CD14-positive monocyte (primary cell): ENCODE results near the gene HTR7. TPM values are rescaled to one million over a fixed set of nuclear protein-coding genes. Genes with fewer than 3 reads are reported as not detected.
A peak's percentile ranks its signal among the peaks of the same experiment; 100 is the strongest.

Source experiments
- DNase-seq, 3 donors: peaks; one replicate each; pipeline ENCODE4 v3.0.0-alpha.2; 2011 to 2022
- H2AFZ ChIP-seq: 2 replicates; pipeline ENCODE4 v1.6.0; 2012; ENCODE audit warnings: mild to moderate bottlenecking, low read depth, low read length, inconsistent platforms; ENCODE audit not compliant: insufficient read depth, poor library complexity, severe bottlenecking
- H3K27ac ChIP-seq, 2 donors: 1 replicate in 1 of 2; 2 replicates in 1 of 2; pipeline ENCODE4 v1.5.1; 2012 to 2013; ENCODE audit warnings: low read length in 2 of 2, control low read depth in 1 of 2, inconsistent platforms in 1 of 2, low read depth in 1 of 2, mild to moderate bottlenecking in 1 of 2
- H3K27me3 ChIP-seq, 2 donors: one replicate each; pipeline versions ENCODE4 v1.6.0 to v1.6.1; 2011 to 2013; ENCODE audit warnings: low read length in 2 of 2; ENCODE audit not compliant: control insufficient read depth in 2 of 2, insufficient read depth in 2 of 2
- H3K36me3 ChIP-seq, 2 donors: replicated peaks in 1 of 2; 1 replicate in 1 of 2; 2 replicates in 1 of 2; pipeline versions ENCODE4 v1.5.1 to v1.6.1; 2012 to 2013; ENCODE audit warnings: low read length in 2 of 2, control low read depth in 1 of 2, inconsistent platforms in 1 of 2, mild to moderate bottlenecking in 1 of 2; ENCODE audit not compliant: insufficient read depth in 2 of 2, control insufficient read depth in 1 of 2
- H3K4me1 ChIP-seq, 2 donors: 1 replicate in 1 of 2; 2 replicates in 1 of 2; pipeline versions ENCODE4 v1.5.1 to v1.6.1; 2012 to 2013; ENCODE audit warnings: low read length in 2 of 2, control low read depth in 1 of 2, inconsistent platforms in 1 of 2, mild to moderate bottlenecking in 1 of 2, moderate library complexity in 1 of 2; ENCODE audit not compliant: insufficient read depth in 2 of 2, control insufficient read depth in 1 of 2
- H3K4me2 ChIP-seq: replicated peaks from 2 replicates; pipeline ENCODE3; 2012; ENCODE audit warnings: low read length, moderate library complexity, mild to moderate bottlenecking; ENCODE audit not compliant: poor library complexity, severe bottlenecking; ENCODE audit errors: extremely low read depth
- H3K4me3 ChIP-seq, 3 experiments: fragments of 200-600 bp in 1 of 3; sonication (generic) in 1 of 3; replicated peaks in 1 of 3; 1 replicate in 2 of 3; 2 replicates in 1 of 3; pipeline ENCODE4 v1.5.1; 2011 to 2013; ENCODE audit warnings: low read length in 3 of 3, mild to moderate bottlenecking in 3 of 3, control low read depth in 2 of 3, low read depth in 2 of 3, inconsistent platforms in 1 of 3, moderate library complexity in 1 of 3
- H3K79me2 ChIP-seq: 2 replicates; pipeline ENCODE4 v1.6.0; 2012; ENCODE audit warnings: mild to moderate bottlenecking, control low read depth, inconsistent platforms, low read length, moderate library complexity; ENCODE audit not compliant: insufficient read depth
- H3K9ac ChIP-seq: 2 replicates; pipeline ENCODE4 v1.6.0; 2017; ENCODE audit warnings: low read length, mild to moderate bottlenecking; ENCODE audit not compliant: insufficient read depth, poor library complexity, severe bottlenecking
- H3K9me3 ChIP-seq, 2 donors: replicated peaks in 1 of 2; 1 replicate in 1 of 2; 2 replicates in 1 of 2; pipeline versions ENCODE4 v1.5.1 to v1.6.1; 2012 to 2013; ENCODE audit warnings: low read length in 2 of 2, control low read depth in 1 of 2; ENCODE audit not compliant: control insufficient read depth in 1 of 2, insufficient read depth in 1 of 2
- H4K20me1 ChIP-seq: 2 replicates; pipeline ENCODE4 v1.6.0; 2012; ENCODE audit warnings: mild to moderate bottlenecking, low read length, control low read depth, moderate library complexity; ENCODE audit not compliant: insufficient read depth
- H3K27ac Mint-ChIP-seq, 7 donors: one replicate each; pipeline ENCODE4 v1.8.0; 2020; ENCODE audit warnings: mild to moderate bottlenecking in 7 of 7, mixed read lengths in 7 of 7, moderate library complexity in 6 of 7, inconsistent platforms in 2 of 7
- H3K27me3 Mint-ChIP-seq, 3 donors: one replicate each; pipeline ENCODE4 v1.8.0; 2021 to 2022; ENCODE audit warnings: low read depth in 3 of 3, mild to moderate bottlenecking in 3 of 3, mixed read lengths in 3 of 3, moderate library complexity in 3 of 3, inconsistent platforms in 1 of 3
- H3K36me3 Mint-ChIP-seq, 2 donors: one replicate each; pipeline ENCODE4 v1.8.0; 2020; ENCODE audit warnings: mixed read lengths in 2 of 2, inconsistent platforms in 1 of 2, mild to moderate bottlenecking in 1 of 2
- H3K4me1 Mint-ChIP-seq: one replicate; pipeline ENCODE4 v1.8.0; 2020; ENCODE audit warnings: mild to moderate bottlenecking, mixed read lengths
- H3K4me3 Mint-ChIP-seq, 2 donors: one replicate each; pipeline ENCODE4 v1.8.0; 2020; ENCODE audit warnings: mild to moderate bottlenecking in 2 of 2, mixed read lengths in 2 of 2, moderate library complexity in 1 of 2
- H3K9me3 Mint-ChIP-seq, 7 donors: one replicate each; pipeline ENCODE4 v1.8.0; 2020 to 2022; ENCODE audit warnings: mixed read lengths in 7 of 7, mild to moderate bottlenecking in 6 of 7, moderate library complexity in 6 of 7, inconsistent platforms in 2 of 7
- WGBS: methylation state at CpG from one replicate; pipeline ENCODE4 v1.1.5; 2013; ENCODE audit warnings: missing lambda C conversion rate; ENCODE audit not compliant: insufficient coverage; 5-methylcytosine and 5-hydroxymethylcytosine counted together
- intact Hi-C, 2 donors: fragments of 100-400 bp; cut with micrococcal nuclease; formaldehyde crosslinking; loops; one replicate each; pipeline versions ENCODE4 v1.15.0 to v1.15.1; 2023
- polyA plus RNA-seq, 3 donors: library from polyadenylated mRNA; depleted of rRNA in 1 of 3; unstranded in 2 of 3; stranded (reverse) in 1 of 3; fragments of 300-500 nt in 2 of 3; fragments of >200 nt in 1 of 3; fragmentation: Illumina TruSeq in 2 of 3; gene quantifications; 1 replicate in 2 of 3; 2 replicates in 1 of 3; pipeline ENCODE4 v1.2.3, GENCODE V29; 2012 to 2021
- TF ChIP-seq, protein P1 (sequence below): fragments of 200-600 bp; IDR thresholded peaks from one replicate; pipeline ENCODE4 v1.8.0; 2022; ENCODE audit warnings: antibody characterized with exemption, mild to moderate bottlenecking

Gene HTR7
- polyA plus RNA-seq, 3 donors: 0.95 to 1.6 (median 1.1) TPM

DNA sequence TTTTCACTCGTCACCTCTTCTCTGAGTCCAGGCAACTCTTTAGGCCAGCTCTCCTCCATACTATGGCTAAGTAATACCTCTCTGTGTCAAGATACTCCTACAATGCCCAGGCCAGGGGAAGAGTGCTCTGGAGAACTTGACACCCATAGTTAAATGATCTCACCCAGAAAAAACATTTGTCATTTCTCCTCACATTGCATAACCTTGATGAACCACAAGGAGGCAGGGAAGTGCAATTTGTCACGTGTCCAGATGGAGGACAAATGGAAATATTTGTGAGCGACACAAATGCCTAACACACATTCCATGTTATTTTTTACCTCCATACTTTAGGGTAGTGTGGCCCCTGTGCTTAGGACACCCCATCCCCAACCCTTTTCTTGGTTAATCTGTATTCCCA, 78.3 kb downstream of the HTR7 start:
- H3K9ac ChIP-seq: no peak overlapping the region
- H3K36me3 ChIP-seq: no peaks in the 10 kb centered on the region
- no peaks in the 10 kb centered on the region for H3K36me3 Mint-ChIP-seq
- H2AFZ ChIP-seq: peak overlapping the region; percentile 15
- H3K27me3 ChIP-seq: no peaks in the 10 kb centered on the region
- no peak overlapping the region for H3K4me2 ChIP-seq
- intact Hi-C loops: no loop called here
- TF ChIP-seq, protein P1, sequence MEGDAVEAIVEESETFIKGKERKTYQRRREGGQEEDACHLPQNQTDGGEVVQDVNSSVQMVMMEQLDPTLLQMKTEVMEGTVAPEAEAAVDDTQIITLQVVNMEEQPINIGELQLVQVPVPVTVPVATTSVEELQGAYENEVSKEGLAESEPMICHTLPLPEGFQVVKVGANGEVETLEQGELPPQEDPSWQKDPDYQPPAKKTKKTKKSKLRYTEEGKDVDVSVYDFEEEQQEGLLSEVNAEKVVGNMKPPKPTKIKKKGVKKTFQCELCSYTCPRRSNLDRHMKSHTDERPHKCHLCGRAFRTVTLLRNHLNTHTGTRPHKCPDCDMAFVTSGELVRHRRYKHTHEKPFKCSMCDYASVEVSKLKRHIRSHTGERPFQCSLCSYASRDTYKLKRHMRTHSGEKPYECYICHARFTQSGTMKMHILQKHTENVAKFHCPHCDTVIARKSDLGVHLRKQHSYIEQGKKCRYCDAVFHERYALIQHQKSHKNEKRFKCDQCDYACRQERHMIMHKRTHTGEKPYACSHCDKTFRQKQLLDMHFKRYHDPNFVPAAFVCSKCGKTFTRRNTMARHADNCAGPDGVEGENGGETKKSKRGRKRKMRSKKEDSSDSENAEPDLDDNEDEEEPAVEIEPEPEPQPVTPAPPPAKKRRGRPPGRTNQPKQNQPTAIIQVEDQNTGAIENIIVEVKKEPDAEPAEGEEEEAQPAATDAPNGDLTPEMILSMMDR: peak; percentile 38
- no peak overlapping the region for H3K4me3 Mint-ChIP-seq
- peak overlapping the region in 6 of 7 donors; percentile 31 to 87 (median 48) for H3K27ac Mint-ChIP-seq
- H3K9me3 Mint-ChIP-seq: peaks cover 0 to 7% (median 0%) of the 10 kb centered on the region in 7 donors
- H3K4me1 Mint-ChIP-seq: peaks cover 39% of the 10 kb centered on the region
- H3K27ac ChIP-seq: peak overlapping the region in 1 of 2 donors; percentile 34
- H3K4me3 ChIP-seq: no peak overlapping the region
- 63% methylated on average over 1 of the region's 3 CpGs for WGBS
- H3K79me2 ChIP-seq: no peaks in the 10 kb centered on the region
- peaks cover 41 to 48% of the 10 kb centered on the region in 2 donors for H3K4me1 ChIP-seq
- peaks cover 0 to 3% (median 0%) of the 10 kb centered on the region in 3 donors for H3K27me3 Mint-ChIP-seq
- no peaks in the 10 kb centered on the region for H3K9me3 ChIP-seq
- DNase-seq: peak; percentile 13 to 57 (median 25)
- H4K20me1 ChIP-seq: no peaks in the 10 kb centered on the region

DNA sequence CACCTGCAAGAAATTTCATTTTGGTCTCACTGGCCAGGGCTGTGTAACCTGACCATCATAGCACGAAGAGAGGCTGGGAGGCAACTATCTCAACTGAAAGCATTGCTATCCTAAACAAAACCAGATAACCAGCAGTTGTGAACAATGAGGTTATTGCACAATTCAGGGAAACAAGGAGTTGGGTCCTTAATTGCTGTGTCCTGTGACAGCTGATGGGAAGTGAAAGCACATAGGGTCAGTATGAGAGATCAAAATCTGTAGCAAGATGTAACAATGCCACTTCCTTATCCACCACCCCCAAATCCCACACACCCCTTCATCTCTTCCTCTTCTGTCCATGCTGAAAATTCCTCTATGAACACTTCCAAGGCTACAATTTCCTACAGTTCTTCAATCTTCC, 80.2 kb downstream of the HTR7 start:
- Histone ChIP-seq H3K4me2 (peak overlapping the region; percentile 54), H4K20me1 (no peaks in the 10 kb centered on the region), H2AFZ (no peak overlapping the region), H3K4me1 (peaks cover 41 to 48% of the 10 kb centered on the region in 2 donors), H3K36me3 (no peaks in the 10 kb centered on the region), H3K9ac (no peak overlapping the region), H3K79me2 (no peaks in the 10 kb centered on the region), H3K27me3 (no peaks in the 10 kb centered on the region), H3K4me3 (peak overlapping the region in 1 of 3 experiments; percentile 23), H3K27ac (peak overlapping the region in 1 of 2 donors; percentile 35), H3K9me3 (no peaks in the 10 kb centered on the region)
- H3K27ac Mint-ChIP-seq: peak overlapping the region in 6 of 7 donors; percentile 0 to 59 (median 56)
- WGBS: no CpG with 5 or more reads among the region's 1 CpG
- TF ChIP-seq, protein P1: no peak
- peaks cover 0 to 7% (median 0%) of the 10 kb centered on the region in 7 donors for H3K9me3 Mint-ChIP-seq
- H3K4me1 Mint-ChIP-seq: peaks cover 39% of the 10 kb centered on the region
- H3K36me3 Mint-ChIP-seq: no peaks in the 10 kb centered on the region
- intact Hi-C loops: no loop called here
- DNase-seq: peak; percentile 49 to 82 (median 62)
- H3K27me3 Mint-ChIP-seq: peaks cover 0 to 3% (median 0%) of the 10 kb centered on the region in 3 donors
- H3K4me3 Mint-ChIP-seq: peak overlapping the region in 1 of 2 donors; percentile 3
